ENCODE data around the gene MLLT6. TPM values are rescaled to one million over a fixed set of nuclear protein-coding genes. Genes with fewer than 3 reads are reported as not detected.

Gene MLLT6
- total and polyA plus RNA-seq, 3 experiments from 2014 or later: 15.9 to 202 (median 197) TPM

GRCh38 chr17:38750044-38750311 is 44.9 kb downstream of the MLLT6 start:
- peaks cover 39 to 48% of the 10 kb centered on the region in 2 donors for H3K27me3 Mint-ChIP-seq
- peaks cover 49 to 73% (median 55%) of the 10 kb centered on the region in 3 donors for H3K4me1 Mint-ChIP-seq
- peak overlapping the region; percentile 47 for H3K4me3 ChIP-seq (ENCODE audit: low read length)
- CTCF ChIA-PET: no interaction called here
- POLR2A ChIA-PET: no interaction called here
- H3K36me3 Mint-ChIP-seq: peaks cover 3 to 22% (median 7%) of the 10 kb centered on the region in 3 donors
- H3K27ac Mint-ChIP-seq: peak overlapping the region in 1 of 8 donors; percentile 27
- peaks cover 39% of the 10 kb centered on the region for H3K27me3 ChIP-seq (ENCODE audit: insufficient read depth, low read length, poor library complexity, severe bottlenecking)
- peak overlapping the region in 6 of 7 donors; percentile 73 to 100 (median 96) for H3K4me3 Mint-ChIP-seq
- H3K9me3 Mint-ChIP-seq: peaks cover 0 to 3% (median 0%) of the 10 kb centered on the region in 5 donors
- H3K36me3 ChIP-seq (ENCODE audit: insufficient read depth, low read length): peaks cover 5% of the 10 kb centered on the region
- no peaks in the 10 kb centered on the region for H3K9me3 ChIP-seq (ENCODE audit: low read length)
- DNase-seq: no peak
- H3K27ac ChIP-seq (ENCODE audit: low read depth, low read length): no peak overlapping the region
- peaks cover 61% of the 10 kb centered on the region for H3K4me1 ChIP-seq (ENCODE audit: insufficient read depth, low read length)

- CTCF ChIA-PET: interaction anchor here (1.8 to 2.5 kb wide), 2 partner anchors 15 to 19 kb away, joined by 4 to 15 read pairs; no protein-coding TSS in a partner anchor
- Histone ChIP-seq H3K4me1 (ENCODE audit: insufficient read depth, low read length) (peaks cover 61% of the 10 kb centered on the region), H3K9me3 (ENCODE audit: low read length) (no peaks in the 10 kb centered on the region), H3K27ac (ENCODE audit: low read depth, low read length) (peak overlapping the region; percentile 91), H3K4me3 (ENCODE audit: low read length) (peak overlapping the region; percentile 98), H3K36me3 (ENCODE audit: insufficient read depth, low read length) (peaks cover 7% of the 10 kb centered on the region), H3K27me3 (ENCODE audit: insufficient read depth, low read length, poor library complexity, severe bottlenecking) (peaks cover 39% of the 10 kb centered on the region)
- H3K36me3 Mint-ChIP-seq: peaks cover 3 to 24% (median 7%) of the 10 kb centered on the region in 3 donors
- POLR2A ChIA-PET: interaction anchor here (0.6 to 2.3 kb wide), 3 partner anchors 16 to 192 kb away, joined by 3 to 10 read pairs (median 3); no protein-coding TSS in a partner anchor
- peaks cover 38 to 44% of the 10 kb centered on the region in 2 donors for H3K27me3 Mint-ChIP-seq
- peak overlapping the region; percentile 88 to 100 (median 98) for H3K4me3 Mint-ChIP-seq
- peak in 1 of 5 donors; percentile 24 for DNase-seq
- peak overlapping the region in 6 of 8 donors; percentile 10 to 93 (median 44) for H3K27ac Mint-ChIP-seq
- H3K9me3 Mint-ChIP-seq: peaks cover 0 to 3% (median 0%) of the 10 kb centered on the region in 5 donors
- H3K4me1 Mint-ChIP-seq: peaks cover 49 to 73% (median 55%) of the 10 kb centered on the region in 3 donors
These were observed 45.4 kb downstream of the MLLT6 start for GRCh38 chr17:38750312-38751121.

GRCh38 chr17:38751144-38751807 is 46.2 kb downstream of the MLLT6 start:
- Histone ChIP-seq H3K4me1 (ENCODE audit: insufficient read depth, low read length) (peaks cover 61% of the 10 kb centered on the region), H3K36me3 (ENCODE audit: insufficient read depth, low read length) (peaks cover 14% of the 10 kb centered on the region), H3K27ac (ENCODE audit: low read depth, low read length) (peak overlapping the region; percentile 91), H3K9me3 (ENCODE audit: low read length) (no peaks in the 10 kb centered on the region), H3K27me3 (ENCODE audit: insufficient read depth, low read length, poor library complexity, severe bottlenecking) (peaks cover 39% of the 10 kb centered on the region), H3K4me3 (ENCODE audit: low read length) (peak overlapping the region; percentile 98)
- Mint-ChIP-seq H3K36me3 (peaks cover 3 to 32% (median 7%) of the 10 kb centered on the region in 3 donors), H3K4me1 (peaks cover 52 to 78% (median 55%) of the 10 kb centered on the region in 3 donors), H3K4me3 (peak overlapping the region; percentile 88 to 100 (median 98)), H3K27me3 (peaks cover 31 to 36% of the 10 kb centered on the region in 2 donors), H3K27ac (peak overlapping the region in 7 of 8 donors; percentile 89 to 99 (median 97)), H3K9me3 (peaks cover 0 to 3% (median 0%) of the 10 kb centered on the region in 5 donors)
- CTCF ChIA-PET: interaction anchor here (0.7 to 2.5 kb wide), 6 partner anchors 11 to 193 kb away, joined by 3 to 15 read pairs (median 4); partner anchors contain the start of gene EPOP
- POLR2A ChIA-PET: interaction anchor here (0.6 to 2.3 kb wide), 7 partner anchors 8 to 193 kb away, joined by 3 to 10 read pairs (median 4); no protein-coding TSS in a partner anchor
- no peak for DNase-seq

GRCh38 chr17:38751808-38752307 is 46.8 kb downstream of the MLLT6 start:
- Mint-ChIP-seq H3K4me3 (peak overlapping the region; percentile 88 to 100 (median 98)), H3K9me3 (peaks cover 0 to 3% (median 0%) of the 10 kb centered on the region in 5 donors), H3K27ac (peak overlapping the region; percentile 89 to 99 (median 97)), H3K27me3 (peaks cover 25 to 31% of the 10 kb centered on the region in 2 donors), H3K4me1 (peaks cover 47 to 73% (median 52%) of the 10 kb centered on the region in 3 donors), H3K36me3 (peaks cover 3 to 35% (median 7%) of the 10 kb centered on the region in 3 donors)
- DNase-seq: peak; percentile 66 to 89 (median 82)
- H3K27me3 ChIP-seq (ENCODE audit: insufficient read depth, low read length, poor library complexity, severe bottlenecking): peaks cover 33% of the 10 kb centered on the region
- CTCF ChIA-PET: interaction anchor here (0.7 to 2.5 kb wide), 5 partner anchors 16 to 193 kb away, joined by 3 to 15 read pairs (median 4); partner anchors contain the start of gene EPOP
- POLR2A ChIA-PET: interaction anchor here (0.5 to 2.3 kb wide), 8 partner anchors 9 to 193 kb away, joined by 3 to 10 read pairs (median 4); partner anchors contain the start of gene MLLT6
- peak overlapping the region; percentile 98 for H3K4me3 ChIP-seq (ENCODE audit: low read length)
- no peaks in the 10 kb centered on the region for H3K9me3 ChIP-seq (ENCODE audit: low read length)
- peaks cover 57% of the 10 kb centered on the region for H3K4me1 ChIP-seq (ENCODE audit: insufficient read depth, low read length)
- peaks cover 17% of the 10 kb centered on the region for H3K36me3 ChIP-seq (ENCODE audit: insufficient read depth, low read length)
- H3K27ac ChIP-seq (ENCODE audit: low read depth, low read length): peak overlapping the region; percentile 91

- Mint-ChIP-seq H3K27ac (peak within 1 kb of the TSS; percentile 89 to 99 (median 97)), H3K4me3 (peak within 1 kb of the TSS; percentile 88 to 100 (median 98)), H3K36me3 (peaks cover 3 to 39% (median 7%) of the 10 kb centered on the region in 3 donors), H3K27me3 (peaks cover 24 to 29% of the 10 kb centered on the region in 2 donors), H3K9me3 (peaks cover 0 to 3% (median 0%) of the 10 kb centered on the region in 5 donors), H3K4me1 (peaks cover 46 to 72% (median 52%) of the 10 kb centered on the region in 3 donors)
- peak within 1 kb of the TSS; percentile 91 for H3K27ac ChIP-seq (ENCODE audit: low read depth, low read length)
- ChIA-PET POLR2A (interaction anchor here (0.5 to 2.3 kb wide), 9 partner anchors 9 to 194 kb away, joined by 3 to 10 read pairs (median 4); partner anchors contain the start of gene MLLT6), CTCF (interaction anchor here (0.7 to 2.5 kb wide), 5 partner anchors 17 to 400 kb away, joined by 3 to 15 read pairs (median 3); partner anchors contain the start of gene EPOP)
- DNase-seq: peak; percentile 91 to 97 (median 96)
- H3K4me1 ChIP-seq (ENCODE audit: insufficient read depth, low read length): peaks cover 55% of the 10 kb centered on the region
- peak within 1 kb of the TSS; percentile 98 for H3K4me3 ChIP-seq (ENCODE audit: low read length)
- peaks cover 17% of the 10 kb centered on the region for H3K36me3 ChIP-seq (ENCODE audit: insufficient read depth, low read length)
- no peaks in the 10 kb centered on the region for H3K9me3 ChIP-seq (ENCODE audit: low read length)
- H3K27me3 ChIP-seq (ENCODE audit: insufficient read depth, low read length, poor library complexity, severe bottlenecking): peaks cover 29% of the 10 kb centered on the region
These were observed 47.4 kb downstream of the MLLT6 start, which contains the start of gene PSMB3 for GRCh38 chr17:38752308-38753070. Gene PSMB3, plus strand, starts transcription at chr17:38752741. Its CDS starts 86 bp downstream, at chr17:38752827.

GRCh38 chr17:38753071-38753506 is 48.0 kb downstream of the MLLT6 start:
- Histone ChIP-seq H3K4me3 (ENCODE audit: low read length) (peak overlapping the region; percentile 98), H3K27ac (ENCODE audit: low read depth, low read length) (peak overlapping the region; percentile 91), H3K4me1 (ENCODE audit: insufficient read depth, low read length) (peaks cover 51% of the 10 kb centered on the region), H3K9me3 (ENCODE audit: low read length) (no peaks in the 10 kb centered on the region), H3K27me3 (ENCODE audit: insufficient read depth, low read length, poor library complexity, severe bottlenecking) (peaks cover 25% of the 10 kb centered on the region), H3K36me3 (ENCODE audit: insufficient read depth, low read length) (peaks cover 20% of the 10 kb centered on the region)
- ChIA-PET POLR2A (interaction anchor here (1.2 kb wide), 1 partner anchor 121 kb away, joined by 4 read pairs; no protein-coding TSS in a partner anchor), CTCF (interaction anchor here (1.2 kb wide), 1 partner anchor 400 kb away, joined by 3 read pairs; no protein-coding TSS in a partner anchor)
- Mint-ChIP-seq H3K4me3 (peak overlapping the region; percentile 88 to 100 (median 98)), H3K36me3 (peaks cover 3 to 43% (median 7%) of the 10 kb centered on the region in 3 donors), H3K27me3 (peaks cover 21 to 27% of the 10 kb centered on the region in 2 donors), H3K4me1 (peaks cover 43 to 68% (median 52%) of the 10 kb centered on the region in 3 donors), H3K27ac (peak overlapping the region; percentile 27 to 99 (median 97)), H3K9me3 (peaks cover 0 to 3% (median 0%) of the 10 kb centered on the region in 5 donors)
- no peak for DNase-seq
